HG03175 (cell line): ENCODE measurements around the gene PLIN3.
"Not testable (repeated sequence)": the region's sequence is repeated elsewhere in the genome, so short reads cannot be mapped to it uniquely, and the experiment has no call there.

ENCODE experiments used
- ATAC-seq: cut with Tn5 transposase; IDR thresholded peaks from one replicate; pipeline ENCODE4 v1.9.1; 2021; ENCODE audit warnings: mild to moderate bottlenecking, moderate library complexity; ENCODE audit not compliant: unreplicated experiment

PLIN3 gene

GRCh38 chr19:4849019-4849418, 18.4 kb downstream of the PLIN3 start:
- ATAC-seq = no peak

DNA sequence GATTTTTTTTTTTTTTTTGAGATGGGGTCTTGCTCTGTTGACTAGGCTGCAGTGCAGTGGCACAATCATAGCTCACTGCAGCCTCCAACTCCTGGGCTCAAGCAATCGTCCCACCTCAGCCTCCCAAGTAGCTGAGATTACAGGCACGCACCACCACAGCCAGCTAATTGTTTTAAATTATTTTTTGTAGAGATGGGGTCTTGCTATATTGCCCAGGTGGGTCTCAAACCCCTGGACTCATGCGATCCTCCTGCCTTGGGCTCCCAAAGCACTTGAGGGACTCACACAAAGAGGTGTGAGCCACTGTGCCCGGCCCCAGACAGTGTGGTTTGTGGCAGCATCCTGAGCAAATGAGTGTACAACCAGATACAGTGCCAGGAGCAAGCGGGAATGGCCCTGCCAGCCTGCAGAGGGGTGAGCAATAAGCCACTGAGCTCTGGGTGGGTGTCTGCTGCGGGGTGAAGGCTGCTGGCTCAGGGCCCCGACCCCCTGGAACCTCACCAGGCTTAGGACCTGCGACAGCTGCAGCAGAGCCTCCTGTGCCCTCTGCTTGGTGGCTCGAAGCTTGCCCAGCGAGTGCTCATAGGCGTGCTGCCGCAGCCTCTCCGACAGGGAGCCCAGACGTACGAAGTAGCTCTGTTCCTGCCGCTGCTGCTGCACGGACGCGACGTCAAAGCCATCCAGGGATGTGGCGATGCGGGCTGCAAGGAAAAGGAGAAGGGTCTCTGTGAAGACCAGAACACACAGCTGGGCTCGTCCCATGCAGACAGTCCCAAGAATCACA, 20.1 kb downstream of the PLIN3 start:
- ATAC-seq = no peak

DNA sequence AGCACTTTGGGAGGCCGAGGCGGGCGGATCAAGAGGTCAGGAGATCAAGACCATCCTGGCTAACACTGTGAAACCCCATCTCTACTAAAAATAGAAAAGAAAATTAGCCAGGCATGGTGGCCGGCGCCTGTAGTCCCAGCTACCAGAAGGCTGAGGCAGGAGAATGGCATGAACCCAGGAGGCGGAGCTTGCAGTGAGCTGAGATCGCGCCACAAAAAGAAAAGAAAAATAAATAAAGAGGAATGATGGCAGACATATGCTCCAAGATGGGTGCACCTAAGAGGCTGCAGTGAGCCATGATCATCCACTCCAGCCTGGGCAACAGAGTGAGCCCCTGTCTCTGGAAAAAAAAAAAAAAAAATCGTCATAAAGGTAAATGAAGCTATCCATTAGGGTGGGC, 21.5 kb downstream of the PLIN3 start:
- not testable (repeated sequence) for ATAC-seq

DNA sequence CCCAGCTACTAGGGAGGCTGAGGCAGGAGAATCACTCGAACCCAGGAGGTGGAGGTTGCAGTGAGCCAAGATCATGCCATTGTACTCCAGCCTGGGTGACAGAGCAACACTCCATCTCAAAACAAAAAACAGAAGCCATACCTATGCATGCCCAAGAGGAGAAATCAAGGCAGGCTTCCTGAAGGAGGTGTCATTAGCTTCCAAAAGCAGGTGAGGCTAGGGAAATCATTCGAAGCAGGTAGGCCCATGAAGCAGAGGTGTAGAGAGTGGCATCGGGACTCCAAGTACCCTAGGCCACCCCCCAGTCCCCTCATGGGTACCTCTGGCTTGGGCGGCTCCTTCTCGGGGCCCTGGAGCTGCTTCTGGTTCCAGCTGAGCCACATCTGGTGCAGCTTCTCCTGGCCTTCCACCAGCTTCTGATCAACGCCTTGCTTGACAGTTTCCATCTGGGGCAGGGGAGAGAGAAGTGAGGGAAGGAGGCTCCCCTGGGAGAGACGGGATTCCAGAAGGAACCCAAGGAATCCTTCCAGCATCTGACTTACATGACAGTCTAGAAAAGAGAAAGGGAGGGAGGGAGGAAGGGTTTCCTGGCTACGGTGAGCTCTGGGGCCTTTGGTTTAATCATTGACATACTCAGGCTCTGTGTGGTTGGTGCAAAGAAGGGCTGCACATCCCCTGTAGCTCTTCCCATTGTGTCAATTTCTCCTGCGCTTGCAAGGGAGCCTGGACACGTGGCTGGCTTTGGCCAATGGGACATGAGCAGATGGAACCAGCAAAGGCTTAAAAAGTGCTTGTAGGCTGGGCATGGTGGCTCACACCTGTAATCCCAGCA, 22.9 kb downstream of the PLIN3 start:
- ATAC-seq = no peak

DNA sequence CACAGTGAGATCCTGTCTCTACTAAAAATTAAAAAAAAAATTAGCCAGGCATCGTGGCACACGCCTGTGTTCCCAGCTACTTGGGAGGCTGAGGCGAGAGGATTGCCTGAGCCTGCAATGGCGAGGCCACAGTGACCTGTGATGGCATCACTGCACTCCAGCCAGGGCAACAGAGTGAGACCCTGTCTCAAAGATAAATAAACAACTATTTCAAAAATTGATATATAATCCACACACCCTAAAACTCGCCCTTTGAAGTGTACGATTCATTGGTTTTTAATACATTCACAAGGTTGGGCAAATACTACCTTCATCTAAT, 23.9 kb downstream of the PLIN3 start:
- ATAC-seq = no peak

DNA sequence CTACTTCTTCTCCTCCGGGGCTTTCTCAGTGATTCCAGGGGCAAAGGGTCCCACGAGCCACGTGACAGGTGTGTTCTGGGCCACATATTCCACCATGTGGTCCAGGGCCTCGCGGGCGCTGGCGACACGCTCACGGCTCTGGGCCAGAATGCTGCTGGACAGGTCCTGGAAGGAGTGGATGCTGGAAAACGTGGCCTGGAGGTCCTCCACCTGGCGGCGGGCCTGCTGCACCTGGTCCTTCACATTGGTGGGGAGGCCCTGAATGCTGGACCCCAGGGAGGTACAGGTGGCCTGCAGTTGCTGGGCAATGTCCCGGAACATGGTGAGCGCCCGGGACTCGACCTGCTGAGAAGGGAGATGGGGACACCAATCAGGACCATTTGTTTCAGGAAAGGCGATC, 28.3 kb downstream of the PLIN3 start:
- ATAC-seq = no peak

DNA sequence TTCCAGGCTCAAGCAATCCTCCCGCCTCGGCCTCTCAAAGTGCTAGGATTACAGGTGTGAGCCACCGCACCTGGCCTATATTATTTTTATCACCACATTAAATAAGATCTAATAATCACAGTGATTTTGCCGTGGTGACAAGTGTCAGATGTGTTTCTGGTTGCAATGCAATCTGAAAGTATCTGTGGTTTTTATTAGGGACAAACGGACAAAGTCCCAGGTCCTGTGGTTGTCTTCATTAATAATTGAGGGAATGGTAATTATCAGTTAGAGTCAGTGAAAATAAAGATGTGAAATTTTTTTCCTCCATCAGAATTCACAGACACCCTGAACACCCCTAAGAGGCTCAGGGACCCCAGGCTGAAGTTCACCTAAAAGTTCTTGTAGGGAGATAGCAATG, 34.7 kb downstream of the PLIN3 start:
- ATAC-seq = no peak

GRCh38 chr19:4831979-4832340, 35.5 kb downstream of the PLIN3 start:
- not testable (repeated sequence) for ATAC-seq

GRCh38 chr19:4831304-4831978, 36.0 kb downstream of the PLIN3 start, which contains the start of gene TICAM1:
Gene TICAM1, minus strand, starts transcription at chr19:4831712. Its CDS starts 13,335 bp downstream, at chr19:4818377.
- ATAC-seq = peak; percentile 57

GRCh38 chr19:4830768-4831265, 36.6 kb downstream of the PLIN3 start:
- ATAC-seq = no peak

- ATAC-seq = no peak
Observed at GRCh38 chr19:4830332-4830731, 37.1 kb downstream of the PLIN3 start.

GRCh38 chr19:4829001-4829712, 38.3 kb downstream of the PLIN3 start:
- ATAC-seq = no peak

DNA sequence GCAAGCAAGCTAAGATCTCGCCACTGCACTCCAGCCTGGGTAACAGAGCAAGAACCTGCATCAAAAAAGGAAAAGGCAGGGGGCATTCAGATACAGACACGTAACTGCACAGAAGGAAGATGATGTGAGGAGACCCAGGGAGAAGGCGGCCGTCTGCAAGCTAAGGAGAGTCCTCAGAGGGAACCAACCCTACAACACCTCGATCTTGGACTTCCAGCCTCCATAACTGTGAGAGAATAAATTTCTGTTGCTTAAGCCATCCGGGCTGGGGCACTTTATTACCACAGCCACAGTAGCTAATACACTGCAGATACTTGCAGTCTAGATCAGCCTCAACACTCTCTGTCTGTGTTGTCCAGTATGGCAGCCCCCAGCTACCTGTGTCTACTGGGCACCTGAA, 43.9 kb downstream of the PLIN3 start:
- ATAC-seq = no peak

DNA sequence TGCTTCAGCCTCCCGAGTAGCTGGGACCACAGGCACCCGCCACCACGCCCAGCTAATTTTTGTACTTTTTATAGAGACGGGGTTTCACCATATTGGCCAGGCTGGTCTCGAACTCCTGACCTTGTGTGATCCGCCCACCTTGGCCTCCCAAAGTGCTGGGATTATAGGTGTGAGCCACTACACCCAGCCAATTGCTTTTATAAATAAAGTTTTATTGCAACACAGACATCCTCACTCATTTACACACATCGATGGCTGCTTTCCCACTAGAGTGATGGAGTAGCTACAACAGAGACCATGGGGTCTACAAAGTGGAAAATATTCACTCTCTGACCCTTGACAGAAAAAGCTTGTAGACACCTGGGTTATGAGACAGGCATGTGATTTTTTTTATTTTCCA, 45.1 kb downstream of the PLIN3 start:
- not testable (repeated sequence) for ATAC-seq

GRCh38 chr19:4821265-4821664, 46.2 kb downstream of the PLIN3 start:
- ATAC-seq = no peak

GRCh38 chr19:4817467-4818277, 49.8 kb downstream of the PLIN3 start:
- ATAC-seq = no peak

DNA sequence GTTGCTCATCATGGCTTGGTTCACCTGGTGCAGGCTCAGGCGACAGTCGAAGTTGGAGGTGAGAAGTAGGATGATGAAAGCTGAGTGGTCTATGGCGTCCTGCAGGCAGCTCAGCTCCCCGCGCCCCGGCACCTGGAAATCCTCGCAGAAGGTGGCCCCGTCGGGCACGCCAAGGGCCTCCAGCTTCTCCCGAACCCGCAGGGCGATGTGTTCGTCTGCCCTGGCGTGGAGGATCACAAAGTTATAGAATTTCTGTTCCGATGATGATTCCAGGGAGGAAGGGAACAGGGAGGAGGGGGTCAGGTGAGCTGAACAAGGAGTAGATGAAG, 50.6 kb downstream of the PLIN3 start:
- ATAC-seq = no peak

- no peak for ATAC-seq
Observed at GRCh38 chr19:4816202-4816949, 51.1 kb downstream of the PLIN3 start.

DNA sequence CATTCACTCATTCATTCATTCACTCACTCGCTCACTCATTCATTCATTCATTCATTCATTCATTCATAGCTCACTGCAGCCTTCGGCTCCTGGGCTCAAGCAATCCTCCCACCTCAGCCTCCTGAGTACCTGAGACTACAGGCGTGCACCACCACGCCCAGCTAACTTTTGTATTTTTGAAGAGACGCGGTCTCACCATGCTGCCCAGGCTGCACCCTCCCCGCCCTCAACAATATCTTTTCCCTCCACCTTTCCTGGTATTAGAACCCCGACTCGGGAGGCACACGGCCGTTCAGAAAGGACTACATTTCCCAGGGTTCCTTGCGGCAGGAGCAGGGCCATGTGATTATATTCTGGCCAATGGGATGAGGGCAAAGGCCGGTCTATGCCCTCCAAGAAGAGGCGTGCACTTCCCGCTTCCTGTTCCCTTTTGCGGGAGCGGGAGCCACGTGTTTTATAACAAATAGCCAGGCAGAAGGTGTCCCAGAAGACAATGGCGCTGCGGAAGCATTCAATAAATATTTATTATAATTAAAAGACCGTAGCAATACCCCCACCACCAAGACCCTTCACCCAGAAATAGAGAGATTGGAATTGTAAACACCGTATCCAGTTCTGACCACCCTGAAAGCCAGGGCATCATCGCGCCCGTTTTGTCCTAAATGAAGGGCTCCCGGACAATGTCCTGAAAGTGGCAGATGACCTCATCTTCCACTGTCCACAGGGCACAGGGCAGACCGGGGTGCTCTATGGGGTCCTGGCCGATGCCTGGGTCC, 51.9 kb downstream of the PLIN3 start:
- peak; percentile 74 for ATAC-seq
